Measurements from ENCODE around the gene PPM1A.
"Not testable (repeated sequence)": the region's sequence is repeated elsewhere in the genome, so short reads cannot be mapped to it uniquely, and the experiment has no call there.

The PPM1A gene

DNA sequence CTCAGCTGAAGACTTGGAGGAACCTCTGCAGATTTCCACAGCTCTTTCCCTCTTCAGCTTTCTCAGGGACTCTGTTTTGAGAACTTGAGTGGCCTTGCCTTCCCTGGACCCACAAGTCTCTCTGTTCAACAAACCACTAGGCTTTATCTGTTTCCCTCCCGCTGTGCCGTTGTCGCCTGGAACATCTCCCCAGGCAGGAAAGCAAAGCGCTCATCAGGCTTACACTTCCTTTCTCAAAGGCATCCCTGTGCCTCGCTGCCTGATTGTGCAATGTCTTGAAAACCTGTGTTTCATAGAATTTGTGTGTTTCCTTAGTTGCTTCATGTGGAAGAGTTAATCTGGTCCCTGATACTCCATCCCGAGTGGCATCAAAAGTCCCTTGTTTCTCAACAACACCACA is 64.1 kb downstream of the PPM1A start:
- 28% methylated on average over 5 of the region's 6 CpGs for WGBS
- H3K4me1 ChIP-seq (ENCODE audit: control insufficient read depth, insufficient read depth, low read depth, low read length): no peaks in the 10 kb centered on the region
- H2BK120ac ChIP-seq (ENCODE audit: low read depth, low read length): no peak overlapping the region

DNA sequence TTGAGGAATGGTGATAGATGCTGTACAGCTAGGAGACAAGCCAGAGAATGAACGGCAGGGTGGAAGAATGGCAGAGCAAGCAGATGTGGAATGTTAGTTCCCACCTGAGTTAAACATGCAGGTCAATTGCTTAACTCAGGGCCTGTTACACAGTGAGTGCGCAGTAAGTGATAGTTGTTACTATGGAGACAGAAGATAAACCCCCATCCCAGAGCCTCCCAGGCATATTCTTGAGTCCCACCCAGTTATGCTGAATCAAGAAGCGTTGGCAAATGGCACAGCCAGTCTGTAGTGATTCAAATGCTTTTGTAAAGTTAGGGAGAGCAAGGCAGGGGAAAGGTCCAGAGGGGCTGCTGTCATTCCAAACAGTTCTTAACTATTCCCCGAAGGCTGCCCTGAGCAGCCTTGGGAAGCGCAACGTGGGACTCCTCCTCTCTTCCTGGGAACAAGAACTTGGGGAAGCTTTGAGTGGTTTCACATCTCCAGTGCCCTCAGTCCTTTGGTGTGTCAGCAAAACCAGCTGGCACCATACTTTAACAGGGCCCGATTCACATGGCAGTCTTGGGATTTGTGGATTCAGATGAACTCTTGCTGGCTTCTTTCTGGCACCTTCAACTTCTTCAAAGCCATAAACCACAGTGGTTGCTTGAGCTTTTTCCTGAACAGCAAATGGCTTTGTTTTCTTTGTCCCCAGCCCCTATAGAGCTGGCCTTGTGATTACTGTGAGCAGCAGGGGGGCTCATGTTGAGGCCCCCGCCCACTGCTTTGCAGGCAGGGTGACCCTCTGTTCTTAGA is 66.4 kb downstream of the PPM1A start:
- Histone ChIP-seq H3K27me3 (ENCODE audit: control insufficient read depth in 1 of 2, insufficient read depth in 1 of 2, low read length in 2 of 2) (peaks cover 40 to 46% of the 10 kb centered on the region in 2 experiments), H2AFZ (ENCODE audit: low read depth, low read length) (no peak overlapping the region), H4K8ac (ENCODE audit: low read length) (no peak overlapping the region), H3K27ac (ENCODE audit: low read length, poor library complexity, severe bottlenecking) (no peak overlapping the region), H3K23ac (ENCODE audit: low read length in 2 of 2) (no peak overlapping the region), H3K79me1 (replicated peaks; ENCODE audit: low read length, poor library complexity, severe bottlenecking) (no peaks in the 10 kb centered on the region), H3K36me3 (ENCODE audit: control insufficient read depth in 1 of 2, insufficient read depth in 2 of 2, low read depth in 1 of 2, low read length in 2 of 2) (no peaks in the 10 kb centered on the region), H3K14ac (ENCODE audit: low read length in 2 of 2) (no peak overlapping the region), H2BK5ac (ENCODE audit: low read depth, low read length, poor library complexity, severe bottlenecking) (no peak overlapping the region), H2BK12ac (ENCODE audit: low read length in 2 of 2) (no peak overlapping the region), H3K4ac (ENCODE audit: low read depth in 1 of 2, low read length in 2 of 2) (no peak overlapping the region), H2AK5ac (ENCODE audit: low read length, severe bottlenecking) (no peak overlapping the region), H3K4me3 (ENCODE audit: insufficient read depth in 1 of 2, low read depth in 1 of 2, low read length in 2 of 2) (no peak overlapping the region), H3K9ac (ENCODE audit: low read length) (no peak overlapping the region), H3K4me1 (ENCODE audit: control insufficient read depth, insufficient read depth, low read depth, low read length) (no peaks in the 10 kb centered on the region), H2BK120ac (ENCODE audit: low read depth, low read length) (no peak overlapping the region), H2BK15ac (ENCODE audit: low read depth, poor library complexity, severe bottlenecking) (no peak overlapping the region), H3K4me2 (ENCODE audit: low read length, poor library complexity, severe bottlenecking) (no peak overlapping the region), H3K18ac (ENCODE audit: low read depth in 1 of 2, low read length in 2 of 2) (no peak overlapping the region), H4K91ac (ENCODE audit: low read length) (no peak overlapping the region), H3K9me3 (ENCODE audit: control insufficient read depth, low read length) (no peaks in the 10 kb centered on the region)
- 46% methylated on average over 8 of the region's 8 CpGs for WGBS
- DNase-seq: no peak

More for the DNA sequence above, 64.1 kb downstream of the PPM1A start:
- no peaks in the 10 kb centered on the region for H3K79me1 ChIP-seq (replicated peaks; ENCODE audit: low read length, poor library complexity, severe bottlenecking)
- no peak overlapping the region for H2BK5ac ChIP-seq (ENCODE audit: low read depth, low read length, poor library complexity, severe bottlenecking)
- no peak overlapping the region for H2AFZ ChIP-seq (ENCODE audit: low read depth, low read length)
- no peak overlapping the region for H2BK12ac ChIP-seq (ENCODE audit: low read length in 2 of 2)
- H2BK15ac ChIP-seq (ENCODE audit: low read depth, poor library complexity, severe bottlenecking): no peak overlapping the region
- no peak overlapping the region for H2AK5ac ChIP-seq (ENCODE audit: low read length, severe bottlenecking)
- H3K9ac ChIP-seq (ENCODE audit: low read length): no peak overlapping the region
- H3K27ac ChIP-seq (ENCODE audit: low read length, poor library complexity, severe bottlenecking): no peak overlapping the region
- peaks cover 35 to 37% of the 10 kb centered on the region in 2 experiments for H3K27me3 ChIP-seq (ENCODE audit: control insufficient read depth in 1 of 2, insufficient read depth in 1 of 2, low read length in 2 of 2)
- no peak overlapping the region for H4K91ac ChIP-seq (ENCODE audit: low read length)
- no peaks in the 10 kb centered on the region for H3K9me3 ChIP-seq (ENCODE audit: control insufficient read depth, low read length)
- DNase-seq: no peak
- no peak overlapping the region for H3K18ac ChIP-seq (ENCODE audit: low read depth in 1 of 2, low read length in 2 of 2)
- no peaks in the 10 kb centered on the region for H3K36me3 ChIP-seq (ENCODE audit: control insufficient read depth in 1 of 2, insufficient read depth in 2 of 2, low read depth in 1 of 2, low read length in 2 of 2)
- no peak overlapping the region for H3K4ac ChIP-seq (ENCODE audit: low read depth in 1 of 2, low read length in 2 of 2)
- H3K4me3 ChIP-seq (ENCODE audit: insufficient read depth in 1 of 2, low read depth in 1 of 2, low read length in 2 of 2): no peak overlapping the region
- no peak overlapping the region for H3K4me2 ChIP-seq (ENCODE audit: low read length, poor library complexity, severe bottlenecking)
- H3K14ac ChIP-seq (ENCODE audit: low read length in 2 of 2): no peak overlapping the region
- no peak overlapping the region for H4K8ac ChIP-seq (ENCODE audit: low read length)
- H3K23ac ChIP-seq (ENCODE audit: low read length in 2 of 2): no peak overlapping the region

GRCh38 chr14:60317609-60318008 is 68.6 kb downstream of the PPM1A start:
- H3K23ac ChIP-seq (ENCODE audit: low read length in 2 of 2): no peak overlapping the region
- H2BK5ac ChIP-seq (ENCODE audit: low read depth, low read length, poor library complexity, severe bottlenecking): no peak overlapping the region
- H3K9ac ChIP-seq (ENCODE audit: low read length): no peak overlapping the region
- H3K4me3 ChIP-seq (ENCODE audit: insufficient read depth in 1 of 2, low read depth in 1 of 2, low read length in 2 of 2): no peak overlapping the region
- H3K9me3 ChIP-seq (ENCODE audit: control insufficient read depth, low read length): no peaks in the 10 kb centered on the region
- H3K18ac ChIP-seq (ENCODE audit: low read depth in 1 of 2, low read length in 2 of 2): no peak overlapping the region
- H3K14ac ChIP-seq (ENCODE audit: low read length in 2 of 2): no peak overlapping the region
- H4K91ac ChIP-seq (ENCODE audit: low read length): no peak overlapping the region
- no peak overlapping the region for H2BK15ac ChIP-seq (ENCODE audit: low read depth, poor library complexity, severe bottlenecking)
- H3K36me3 ChIP-seq (ENCODE audit: control insufficient read depth in 1 of 2, insufficient read depth in 2 of 2, low read depth in 1 of 2, low read length in 2 of 2): no peaks in the 10 kb centered on the region
- no peak for DNase-seq
- no peak overlapping the region for H3K4ac ChIP-seq (ENCODE audit: low read depth in 1 of 2, low read length in 2 of 2)
- 59% methylated on average over 4 of the region's 4 CpGs for WGBS
- no peaks in the 10 kb centered on the region for H3K4me1 ChIP-seq (ENCODE audit: control insufficient read depth, insufficient read depth, low read depth, low read length)
- H3K27me3 ChIP-seq (ENCODE audit: control insufficient read depth in 1 of 2, insufficient read depth in 1 of 2, low read length in 2 of 2): peaks cover 52% of the 10 kb centered on the region in 2 experiments
- H2BK120ac ChIP-seq (ENCODE audit: low read depth, low read length): no peak overlapping the region
- H2AFZ ChIP-seq (ENCODE audit: low read depth, low read length): no peak overlapping the region
- H2BK12ac ChIP-seq (ENCODE audit: low read length in 2 of 2): no peak overlapping the region
- no peak overlapping the region for H3K27ac ChIP-seq (ENCODE audit: low read length, poor library complexity, severe bottlenecking)
- H3K79me1 ChIP-seq (replicated peaks; ENCODE audit: low read length, poor library complexity, severe bottlenecking): no peaks in the 10 kb centered on the region
- H4K8ac ChIP-seq (ENCODE audit: low read length): no peak overlapping the region
- no peak overlapping the region for H2AK5ac ChIP-seq (ENCODE audit: low read length, severe bottlenecking)
- H3K4me2 ChIP-seq (ENCODE audit: low read length, poor library complexity, severe bottlenecking): no peak overlapping the region

GRCh38 chr14:60320860-60321259 is 71.8 kb downstream of the PPM1A start:
- not testable (repeated sequence) for H2BK15ac ChIP-seq (ENCODE audit: low read depth, poor library complexity, severe bottlenecking); H4K91ac ChIP-seq (ENCODE audit: low read length)
- 80% methylated on average over 3 of the region's 3 CpGs for WGBS

More at GRCh38 chr14:60320860-60321259, 71.8 kb downstream of the PPM1A start:
- not testable (repeated sequence) for H2BK120ac ChIP-seq (ENCODE audit: low read depth, low read length); H3K9ac ChIP-seq (ENCODE audit: low read length); H3K4me2 ChIP-seq (ENCODE audit: low read length, poor library complexity, severe bottlenecking); H3K36me3 ChIP-seq (ENCODE audit: control insufficient read depth in 1 of 2, insufficient read depth in 2 of 2, low read depth in 1 of 2, low read length in 2 of 2); H3K23ac ChIP-seq (ENCODE audit: low read length in 2 of 2); H3K27ac ChIP-seq (ENCODE audit: low read length, poor library complexity, severe bottlenecking); H3K14ac ChIP-seq (ENCODE audit: low read length in 2 of 2); H3K79me1 ChIP-seq (replicated peaks; ENCODE audit: low read length, poor library complexity, severe bottlenecking); H3K4me3 ChIP-seq (ENCODE audit: insufficient read depth in 1 of 2, low read depth in 1 of 2, low read length in 2 of 2); H3K9me3 ChIP-seq (ENCODE audit: control insufficient read depth, low read length); H2BK5ac ChIP-seq (ENCODE audit: low read depth, low read length, poor library complexity, severe bottlenecking); H4K8ac ChIP-seq (ENCODE audit: low read length); H2AK5ac ChIP-seq (ENCODE audit: low read length, severe bottlenecking); H2BK12ac ChIP-seq (ENCODE audit: low read length in 2 of 2); DNase-seq; H3K4me1 ChIP-seq (ENCODE audit: control insufficient read depth, insufficient read depth, low read depth, low read length); H3K4ac ChIP-seq (ENCODE audit: low read depth in 1 of 2, low read length in 2 of 2); H2AFZ ChIP-seq (ENCODE audit: low read depth, low read length); H3K18ac ChIP-seq (ENCODE audit: low read depth in 1 of 2, low read length in 2 of 2)
- peaks cover 41 to 49% of the 10 kb centered on the region in 2 experiments for H3K27me3 ChIP-seq (ENCODE audit: control insufficient read depth in 1 of 2, insufficient read depth in 1 of 2, low read length in 2 of 2)

Measured in mesenchymal stem cell (in vitro differentiated cells and primary cell).